ENCODE results near the gene CINP. TPM values are rescaled to one million over a fixed set of nuclear protein-coding genes. Genes with fewer than 3 reads are reported as not detected.

Gene CINP
- total RNA-seq, result 48.4 and 57.2 TPM in 2 replicates

GRCh38 chr14:102362545-102363181 is at the start of gene CINP, which contains the start of gene TECPR2:
Gene CINP, minus strand, starts transcription at chr14:102362890. Its CDS starts 39 bp downstream, at chr14:102362851.
Gene TECPR2, plus strand, starts transcription at chr14:102362941. Its CDS starts 13,781 bp downstream, at chr14:102376722.

GRCh38 chr14:102319351-102320032 is 43.2 kb downstream of the CINP start, which contains the start of gene ZNF839:
Gene ZNF839, plus strand, starts transcription at chr14:102319746. Its CDS starts 20 bp downstream, at chr14:102319766.

GRCh38 chr14:102304611-102305506 is 57.8 kb downstream of the CINP start, which contains the start of gene MOK:
Gene MOK, minus strand, starts transcription at chr14:102305164. Its CDS starts 196 bp downstream, at chr14:102304968.

Other genes starting within 250 kb of the CINP start
- gene WDR20, start 223.0 kb downstream of the CINP start, total RNA-seq, result 14.4 and 18.4 TPM in 2 replicates
- 20.6 and 27.2 TPM in 2 replicates for gene MOK, start 57.7 kb downstream of the CINP start, total RNA-seq
- gene ZNF839, start 43.1 kb downstream of the CINP start, total RNA-seq, result 6.0 and 9.4 TPM in 2 replicates
- 12.6 and 21.7 TPM in 2 replicates for gene TECPR2, start 51 bp upstream of the CINP start, total RNA-seq
- 1.4 and 7.1 TPM in 2 replicates for gene ANKRD9, start 146.9 kb upstream of the CINP start, total RNA-seq
- 13.7 and 30.9 TPM in 2 replicates for gene RCOR1, start 229.8 kb upstream of the CINP start, total RNA-seq